CD8-positive, alpha-beta memory T cell (primary cell): ENCODE data around the gene KPNA2. TPM values are rescaled to one million over a fixed set of nuclear protein-coding genes. Genes with fewer than 3 reads are reported as not detected.
"Not testable (repeated sequence)": the region's sequence is repeated elsewhere in the genome, so short reads cannot be mapped to it uniquely, and the experiment has no call there.

Source experiments
- CTCF ChIA-PET: fragments of 350-600 bp; sonication (Branson Sonifier 250); formaldehyde crosslinking; loops from one replicate; lab custom pipeline; 2021; ENCODE audit warnings: antibody characterized with exemption; lab: Charles Lee
- POLR2A ChIA-PET: fragments of 350-600 bp; sonication (Branson Sonifier 250); formaldehyde crosslinking; loops from one replicate; lab custom pipeline; 2021; ENCODE audit warnings: antibody characterized with exemption; lab: Charles Lee
- DNase-seq, 5 donors: peaks; one replicate each; pipeline versions ENCODE4 v3.0.0 to v3.0.0-alpha.2; 2020 to 2022; ENCODE audit warnings: mixed read lengths in 1 of 5
- H3K27ac ChIP-seq: one replicate; pipeline ENCODE4 v1.7.0; 2013; ENCODE audit warnings: low read depth, mild to moderate bottlenecking, low read length, moderate library complexity
- H3K27me3 ChIP-seq: 2 replicates; pipeline ENCODE4 v1.7.0; 2013; ENCODE audit warnings: low read length, mild to moderate bottlenecking; ENCODE audit not compliant: insufficient read depth, poor library complexity, severe bottlenecking
- H3K36me3 ChIP-seq: 2 replicates; pipeline ENCODE4 v1.7.0; 2013; ENCODE audit warnings: mild to moderate bottlenecking, low read length, moderate library complexity; ENCODE audit not compliant: insufficient read depth
- H3K4me1 ChIP-seq: 2 replicates; pipeline ENCODE4 v1.7.0; 2013; ENCODE audit warnings: mild to moderate bottlenecking, low read length, moderate library complexity; ENCODE audit not compliant: insufficient read depth
- H3K4me3 ChIP-seq: 2 replicates; pipeline ENCODE4 v1.7.0; 2013; ENCODE audit warnings: mild to moderate bottlenecking, low read length
- H3K9me3 ChIP-seq: 2 replicates; pipeline ENCODE4 v1.7.0; 2013; ENCODE audit warnings: mild to moderate bottlenecking, low read length
- H3K27ac Mint-ChIP-seq, 8 donors: one replicate each; pipeline ENCODE4 v1.8.0; 2020 to 2021; ENCODE audit warnings: mixed read lengths in 8 of 8, mild to moderate bottlenecking in 6 of 8, inconsistent platforms in 3 of 8, moderate library complexity in 3 of 8
- H3K27me3 Mint-ChIP-seq, 2 donors: one replicate each; pipeline ENCODE4 v1.8.0; 2020 to 2021; ENCODE audit warnings: mixed read lengths in 2 of 2, mild to moderate bottlenecking in 1 of 2, moderate library complexity in 1 of 2
- H3K36me3 Mint-ChIP-seq, 3 donors: one replicate each; pipeline ENCODE4 v1.8.0; 2020 to 2021; ENCODE audit warnings: mixed read lengths in 3 of 3, inconsistent platforms in 1 of 3, mild to moderate bottlenecking in 1 of 3
- H3K4me1 Mint-ChIP-seq, 3 donors: one replicate each; pipeline ENCODE4 v1.8.0; 2020 to 2021; ENCODE audit warnings: mixed read lengths in 3 of 3, inconsistent platforms in 1 of 3, mild to moderate bottlenecking in 1 of 3
- H3K4me3 Mint-ChIP-seq, 7 donors: one replicate each; pipeline ENCODE4 v1.8.0; 2020 to 2021; ENCODE audit warnings: mixed read lengths in 7 of 7, mild to moderate bottlenecking in 6 of 7, moderate library complexity in 4 of 7, inconsistent platforms in 2 of 7
- H3K9me3 Mint-ChIP-seq, 5 donors: one replicate each; pipeline ENCODE4 v1.8.0; 2020 to 2022; ENCODE audit warnings: mixed read lengths in 5 of 5, mild to moderate bottlenecking in 3 of 5, moderate library complexity in 2 of 5, inconsistent platforms in 1 of 5
- polyA plus RNA-seq: library from polyadenylated mRNA; unstranded; fragments of 300-500 nt; fragmentation: Illumina TruSeq; gene quantifications from one replicate; pipeline ENCODE4 v1.2.3, GENCODE V29; 2021
- total RNA-seq, 2 experiments: library from RNA; stranded (reverse); gene quantifications; one replicate each; pipeline ENCODE4 v1.2.3, GENCODE V29; 2021

The KPNA2 gene
- total and polyA plus RNA-seq, 3 experiments from 2014 or later: 24.3 to 223 (median 213) TPM

- CTCF ChIA-PET: interaction anchor here (0.7 kb wide), 1 partner anchor 475 kb away, joined by 3 read pairs; no protein-coding TSS in a partner anchor
- Mint-ChIP-seq H3K4me1 (peaks cover 5 to 16% (median 12%) of the 10 kb centered on the region in 3 donors), H3K36me3 (no peaks in the 10 kb centered on the region), H3K27me3 (no peaks in the 10 kb centered on the region), H3K9me3 (no peaks in the 10 kb centered on the region), H3K4me3 (no peak overlapping the region), H3K27ac (no peak overlapping the region)
- H3K4me3 ChIP-seq: no peak overlapping the region
- POLR2A ChIA-PET: no interaction called here
- no peaks in the 10 kb centered on the region for H3K27me3 ChIP-seq
- H3K9me3 ChIP-seq: no peaks in the 10 kb centered on the region
- H3K36me3 ChIP-seq: no peaks in the 10 kb centered on the region
- no peaks in the 10 kb centered on the region for H3K4me1 ChIP-seq
- no peak overlapping the region for H3K27ac ChIP-seq
- DNase-seq: no peak
Observed at GRCh38 chr17:68013385-68013784, 22.1 kb upstream of the KPNA2 start.

DNA sequence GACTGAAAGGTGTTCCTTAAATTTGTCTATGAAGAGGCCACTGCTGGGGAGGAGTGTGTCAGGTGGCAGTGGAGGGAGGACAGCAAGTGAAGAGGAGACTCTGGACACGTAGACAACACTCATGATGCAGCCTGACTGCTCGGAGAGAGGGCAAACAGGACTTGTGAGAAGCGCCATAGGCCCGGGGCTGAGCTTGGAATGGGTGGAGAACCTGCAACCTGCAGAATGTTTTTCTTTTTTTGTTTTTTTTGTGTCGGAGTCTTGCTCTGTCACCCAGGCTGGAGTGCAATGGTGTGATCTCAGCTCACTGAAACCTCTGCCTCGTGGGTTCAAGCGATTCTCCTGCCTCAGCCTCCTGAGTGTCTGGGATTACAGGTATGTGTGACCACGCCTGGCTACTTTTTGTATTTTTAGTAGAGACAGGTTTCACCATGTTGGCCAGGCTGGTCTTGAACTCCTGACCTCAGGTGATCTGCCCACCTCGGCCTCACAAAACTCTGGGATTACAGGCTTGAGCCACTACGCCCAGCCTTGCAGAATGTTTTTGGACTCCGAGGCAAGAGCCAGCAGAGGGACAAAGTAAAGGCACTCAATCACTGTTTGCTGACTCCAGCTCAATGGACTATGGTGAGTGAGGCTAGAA, 20.3 kb upstream of the KPNA2 start:
- H3K36me3 Mint-ChIP-seq: peaks cover 0 to 5% (median 0%) of the 10 kb centered on the region in 3 donors
- peaks cover 13 to 24% (median 21%) of the 10 kb centered on the region in 3 donors for H3K4me1 Mint-ChIP-seq
- H3K36me3 ChIP-seq: no peaks in the 10 kb centered on the region
- H3K9me3 Mint-ChIP-seq: peaks cover 0 to 4% (median 0%) of the 10 kb centered on the region in 5 donors
- H3K27me3 Mint-ChIP-seq: peaks cover 0 to 7% of the 10 kb centered on the region in 2 donors
- no peaks in the 10 kb centered on the region for H3K9me3 ChIP-seq
- H3K4me1 ChIP-seq: peaks cover 5% of the 10 kb centered on the region
- no peak overlapping the region for H3K4me3 ChIP-seq
- no peak for DNase-seq
- H3K4me3 Mint-ChIP-seq: peak overlapping the region in 1 of 7 donors; percentile 48
- no peaks in the 10 kb centered on the region for H3K27me3 ChIP-seq
- CTCF ChIA-PET: interaction anchor here (1.4 kb wide), 1 partner anchor 74 kb away, joined by 4 read pairs; no protein-coding TSS in a partner anchor
- no peak overlapping the region for H3K27ac ChIP-seq
- H3K27ac Mint-ChIP-seq: peak overlapping the region in 2 of 8 donors; percentile 80 to 83
- POLR2A ChIA-PET: no interaction called here

GRCh38 chr17:68016838-68017237, 18.7 kb upstream of the KPNA2 start:
- Mint-ChIP-seq H3K9me3 (peaks cover 0 to 5% (median 0%) of the 10 kb centered on the region in 5 donors), H3K4me1 (peaks cover 15 to 24% (median 21%) of the 10 kb centered on the region in 3 donors), H3K27ac (no peak overlapping the region), H3K36me3 (peaks cover 0 to 8% (median 0%) of the 10 kb centered on the region in 3 donors), H3K27me3 (peaks cover 0 to 7% of the 10 kb centered on the region in 2 donors), H3K4me3 (no peak overlapping the region)
- ChIA-PET POLR2A (interaction anchor here (0.6 kb wide), 1 partner anchor 85 kb away, joined by 5 read pairs; no protein-coding TSS in a partner anchor), CTCF (no interaction called here)
- Histone ChIP-seq H3K9me3 (no peaks in the 10 kb centered on the region), H3K27ac (no peak overlapping the region), H3K4me3 (no peak overlapping the region), H3K27me3 (no peaks in the 10 kb centered on the region), H3K4me1 (peaks cover 9% of the 10 kb centered on the region), H3K36me3 (no peaks in the 10 kb centered on the region)
- DNase-seq: no peak

GRCh38 chr17:68018493-68018892, 17.0 kb upstream of the KPNA2 start:
- Mint-ChIP-seq H3K4me3 (peak overlapping the region in 3 of 7 donors; percentile 5 to 51 (median 40)), H3K4me1 (peaks cover 15 to 24% (median 21%) of the 10 kb centered on the region in 3 donors)
- H3K9me3 ChIP-seq, H3K36me3 Mint-ChIP-seq, H3K27ac ChIP-seq, H3K4me3 ChIP-seq, H3K4me1 ChIP-seq, H3K9me3 Mint-ChIP-seq, H3K27ac Mint-ChIP-seq, H3K27me3 Mint-ChIP-seq, H3K36me3 ChIP-seq, H3K27me3 ChIP-seq, DNase-seq, POLR2A ChIA-PET: not testable (repeated sequence)
- CTCF ChIA-PET: interaction anchor here (1.0 kb wide), 1 partner anchor 12 kb away, joined by 3 read pairs; no protein-coding TSS in a partner anchor

DNA sequence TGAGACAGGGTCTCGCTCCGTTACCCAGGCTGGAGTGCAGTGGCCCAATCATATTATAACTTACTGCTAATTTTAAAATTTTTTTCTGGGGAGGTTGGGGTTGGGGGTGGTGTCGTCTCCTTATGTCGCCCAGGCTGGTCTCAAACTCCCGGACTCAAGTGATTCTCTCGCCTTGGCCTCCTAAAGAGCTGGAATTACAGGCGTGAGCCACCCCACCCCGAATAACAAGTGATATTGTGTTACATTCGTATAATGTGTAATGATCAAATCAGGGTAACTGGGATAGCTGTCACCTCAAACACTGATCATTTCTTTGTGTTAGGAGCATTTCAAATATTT, 16.2 kb upstream of the KPNA2 start:
- H3K27ac Mint-ChIP-seq: peak overlapping the region in 5 of 8 donors; percentile 64 to 97 (median 87)
- no peak overlapping the region for H3K27ac ChIP-seq

DNA sequence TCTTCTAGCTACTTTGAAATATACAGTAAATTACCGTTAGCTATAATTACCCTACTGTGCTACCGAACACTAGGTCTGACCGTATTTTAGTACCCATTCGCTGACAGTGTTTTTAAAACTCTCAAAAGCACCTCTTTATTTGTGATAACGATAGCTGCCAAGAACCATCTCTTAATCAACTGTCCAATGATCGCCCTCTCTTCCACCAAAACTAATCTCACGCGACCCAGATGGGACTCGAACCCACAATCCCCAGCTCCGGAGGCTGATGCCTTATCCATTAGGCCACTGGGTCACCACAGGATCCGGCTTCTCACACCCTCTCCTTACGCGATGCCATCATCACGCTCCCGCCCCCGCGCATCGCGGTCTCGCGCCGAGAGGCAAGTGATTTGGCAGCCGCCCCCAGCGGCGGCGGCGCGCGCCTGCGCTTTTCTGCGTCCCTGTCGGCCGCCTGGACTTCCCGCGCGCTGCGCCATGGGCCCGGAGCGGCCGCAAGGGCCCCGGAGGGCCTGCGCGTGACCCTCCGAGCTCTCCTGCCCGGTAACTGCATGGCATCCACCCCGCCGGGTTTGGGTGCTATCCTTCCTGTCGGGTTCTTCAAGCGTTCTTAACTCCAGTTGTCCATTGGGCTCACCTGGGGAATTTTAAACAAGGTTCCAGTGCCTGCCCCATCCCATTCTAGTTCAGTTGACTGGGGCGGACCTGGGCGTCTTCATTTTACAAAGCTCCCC, 15.7 kb upstream of the KPNA2 start:
- H3K36me3 Mint-ChIP-seq: peaks cover 0 to 8% (median 0%) of the 10 kb centered on the region in 3 donors
- peak overlapping the region; percentile 57 for H3K27ac ChIP-seq
- no peaks in the 10 kb centered on the region for H3K9me3 ChIP-seq
- peaks cover 15 to 24% (median 21%) of the 10 kb centered on the region in 3 donors for H3K4me1 Mint-ChIP-seq
- peaks cover 0 to 7% of the 10 kb centered on the region in 2 donors for H3K27me3 Mint-ChIP-seq
- peak overlapping the region; percentile 74 to 97 (median 92) for H3K27ac Mint-ChIP-seq
- ChIA-PET CTCF (interaction anchor here (0.7 to 1.8 kb wide), 11 partner anchors 10 to 364 kb away, joined by 3 to 14 read pairs (median 3); partner anchors contain the start of genes C17orf58 and KPNA2), POLR2A (interaction anchor here (0.9 to 1.5 kb wide), 3 partner anchors 13 to 67 kb away, joined by 3 to 8 read pairs (median 5); no protein-coding TSS in a partner anchor)
- peaks cover 0 to 6% (median 0%) of the 10 kb centered on the region in 5 donors for H3K9me3 Mint-ChIP-seq
- H3K36me3 ChIP-seq: no peaks in the 10 kb centered on the region
- peak; percentile 89 to 96 (median 92) for DNase-seq
- H3K27me3 ChIP-seq: no peaks in the 10 kb centered on the region
- peak overlapping the region; percentile 84 to 92 (median 86) for H3K4me3 Mint-ChIP-seq
- H3K4me3 ChIP-seq: peak overlapping the region; percentile 61
- H3K4me1 ChIP-seq: peaks cover 9% of the 10 kb centered on the region

More for the DNA sequence above, 16.2 kb upstream of the KPNA2 start:
- H3K36me3 ChIP-seq: no peaks in the 10 kb centered on the region
- peaks cover 0 to 8% (median 0%) of the 10 kb centered on the region in 3 donors for H3K36me3 Mint-ChIP-seq
- peaks cover 9% of the 10 kb centered on the region for H3K4me1 ChIP-seq
- H3K4me3 ChIP-seq: peak overlapping the region; percentile 61
- H3K4me1 Mint-ChIP-seq: peaks cover 15 to 24% (median 21%) of the 10 kb centered on the region in 3 donors
- DNase-seq: no peak
- H3K4me3 Mint-ChIP-seq: peak overlapping the region; percentile 84 to 92 (median 86)
- POLR2A ChIA-PET: interaction anchor here (1.5 kb wide), 2 partner anchors 13 to 25 kb away, joined by 5 to 8 read pairs; no protein-coding TSS in a partner anchor
- peaks cover 0 to 6% (median 0%) of the 10 kb centered on the region in 5 donors for H3K9me3 Mint-ChIP-seq
- peaks cover 0 to 7% of the 10 kb centered on the region in 2 donors for H3K27me3 Mint-ChIP-seq
- H3K9me3 ChIP-seq: no peaks in the 10 kb centered on the region
- H3K27me3 ChIP-seq: no peaks in the 10 kb centered on the region
- CTCF ChIA-PET: interaction anchor here (0.8 to 1.8 kb wide), 10 partner anchors 9 to 167 kb away, joined by 3 to 14 read pairs (median 3); partner anchors contain the start of genes C17orf58 and KPNA2

- peaks cover 0 to 8% (median 0%) of the 10 kb centered on the region in 3 donors for H3K36me3 Mint-ChIP-seq
- peaks cover 0 to 7% of the 10 kb centered on the region in 2 donors for H3K27me3 Mint-ChIP-seq
- peaks cover 15 to 24% (median 21%) of the 10 kb centered on the region in 3 donors for H3K4me1 Mint-ChIP-seq
- peaks cover 9% of the 10 kb centered on the region for H3K4me1 ChIP-seq
- DNase-seq: no peak
- ChIA-PET POLR2A (interaction anchor here (0.9 to 1.5 kb wide), 3 partner anchors 12 to 66 kb away, joined by 3 to 8 read pairs (median 5); no protein-coding TSS in a partner anchor), CTCF (interaction anchor here (0.7 to 1.8 kb wide), 9 partner anchors 10 to 363 kb away, joined by 3 to 14 read pairs (median 3); partner anchors contain the start of genes C17orf58 and KPNA2)
- H3K27ac Mint-ChIP-seq: peak overlapping the region; percentile 74 to 97 (median 92)
- no peaks in the 10 kb centered on the region for H3K27me3 ChIP-seq
- no peaks in the 10 kb centered on the region for H3K36me3 ChIP-seq
- H3K4me3 Mint-ChIP-seq: peak overlapping the region; percentile 84 to 92 (median 86)
- peaks cover 0 to 6% (median 0%) of the 10 kb centered on the region in 5 donors for H3K9me3 Mint-ChIP-seq
- H3K27ac ChIP-seq: peak overlapping the region; percentile 57
- H3K9me3 ChIP-seq: no peaks in the 10 kb centered on the region
- peak overlapping the region; percentile 61 for H3K4me3 ChIP-seq
Observed at GRCh38 chr17:68020409-68020756, 15.2 kb upstream of the KPNA2 start.
